Neuron (in vitro differentiated cells): ENCODE measurements around the gene IL17C.

Source experiments
- H2AFZ ChIP-seq: one replicate; pipeline ENCODE4 v1.6.1; 2013; ENCODE audit warnings: low read depth, mild to moderate bottlenecking, inconsistent platforms, low read length, moderate library complexity
- H3K27me3 ChIP-seq: one replicate; pipeline ENCODE4 v1.6.1; 2013; ENCODE audit warnings: low read length; ENCODE audit not compliant: insufficient read depth
- H3K36me3 ChIP-seq: one replicate; pipeline ENCODE4 v1.6.1; 2013; ENCODE audit warnings: low read length; ENCODE audit not compliant: insufficient read depth
- H3K4me1 ChIP-seq: one replicate; pipeline ENCODE4 v1.6.1; 2013; ENCODE audit warnings: low read length; ENCODE audit not compliant: insufficient read depth
- H3K4me3 ChIP-seq: 2 replicates; pipeline ENCODE4 v1.5.1; 2013; ENCODE audit warnings: mild to moderate bottlenecking, low read length, moderate library complexity
- H3K9me3 ChIP-seq: one replicate; pipeline ENCODE4 v1.6.1; 2013; ENCODE audit warnings: low read length

IL17C gene

DNA sequence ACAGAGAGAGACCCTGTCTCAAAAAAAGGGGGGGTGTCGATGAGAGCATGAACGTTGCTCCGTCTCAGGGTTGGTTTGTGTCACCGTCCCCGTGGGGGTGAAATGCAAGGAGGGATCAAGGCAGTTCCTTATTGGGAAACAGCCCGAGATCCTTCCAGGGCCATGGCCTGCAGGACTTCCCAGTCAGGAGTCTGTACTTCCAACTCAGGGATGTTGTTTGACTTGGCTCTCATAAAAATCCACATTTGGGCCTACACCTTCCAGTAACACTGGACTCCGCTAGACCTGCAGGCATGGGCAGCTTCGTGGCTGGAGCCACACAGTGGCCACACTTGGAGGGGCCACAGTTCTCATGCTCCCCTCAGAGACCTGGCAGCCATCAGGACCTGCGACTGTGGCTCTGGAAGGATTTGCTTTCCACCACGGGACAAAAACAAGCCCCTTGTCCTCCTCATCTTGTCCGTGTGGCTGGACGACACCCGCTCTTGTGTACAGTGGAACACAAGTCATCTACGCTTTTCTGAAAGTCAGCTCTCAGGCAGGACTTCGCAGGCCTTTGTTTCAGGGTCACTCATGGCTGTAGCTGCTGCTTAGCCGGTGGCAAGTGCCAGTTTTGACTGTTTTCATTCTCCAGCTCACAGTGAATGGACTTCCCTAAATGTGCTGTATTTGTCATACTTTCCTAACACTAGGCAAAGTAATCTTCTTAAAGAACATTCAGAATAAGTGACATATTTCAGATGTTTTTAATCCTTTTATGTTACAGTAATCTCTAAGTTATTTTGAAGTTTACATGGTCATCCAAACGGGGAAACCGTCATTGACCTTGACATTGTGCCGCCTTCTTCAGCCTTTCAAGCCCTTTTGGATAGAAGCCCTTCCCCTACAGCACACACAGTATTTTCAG is 24.2 kb upstream of the IL17C start:
- H3K4me1 ChIP-seq, result no peaks in the 10 kb centered on the region
- no peaks in the 10 kb centered on the region for H3K27me3 ChIP-seq
- H3K9me3 ChIP-seq, result no peaks in the 10 kb centered on the region
- H3K36me3 ChIP-seq, result peaks cover 66% of the 10 kb centered on the region
- no peak overlapping the region for H3K4me3 ChIP-seq
- H2AFZ ChIP-seq, result no peak overlapping the region

DNA sequence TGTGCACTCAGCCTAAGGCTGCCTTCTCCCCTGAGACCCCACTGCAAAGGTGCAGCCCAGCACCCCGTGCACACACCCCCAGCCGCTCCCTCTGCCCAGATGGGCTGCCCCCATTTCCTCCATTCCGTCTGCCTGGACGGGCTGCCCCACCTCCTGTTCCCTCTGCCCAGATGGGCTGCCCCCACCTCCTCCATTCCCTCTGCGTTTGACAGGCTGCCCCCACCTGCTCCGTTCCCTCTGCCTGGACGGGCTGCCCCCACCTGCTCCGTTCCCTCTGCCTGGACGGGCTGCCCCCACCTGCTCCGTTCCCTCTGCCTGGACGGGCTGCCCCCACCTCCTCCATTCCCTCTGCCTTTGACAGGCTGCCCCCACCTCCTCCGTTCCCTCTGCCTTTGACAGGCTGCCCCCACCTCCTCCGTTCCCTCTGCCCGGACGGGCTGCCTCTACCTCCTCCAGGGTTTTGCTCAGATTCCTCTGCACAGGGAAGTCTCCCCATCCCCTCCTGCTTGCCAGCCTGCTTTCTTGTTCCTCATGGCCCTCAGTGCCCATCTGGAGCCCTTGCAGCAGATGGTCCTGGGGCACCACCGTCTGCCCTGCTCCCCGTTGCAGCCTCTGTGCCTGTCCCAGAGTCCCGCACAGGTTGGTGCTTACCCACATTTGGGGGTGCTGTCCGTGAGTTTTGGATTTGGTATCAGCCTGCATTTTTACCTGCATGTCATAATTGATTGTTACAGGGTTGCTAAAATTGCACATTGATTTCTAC is 23.4 kb upstream of the IL17C start:
- Histone ChIP-seq H3K36me3 (peaks cover 69% of the 10 kb centered on the region), H3K9me3 (no peaks in the 10 kb centered on the region), H2AFZ (no peak overlapping the region), H3K4me1 (no peaks in the 10 kb centered on the region), H3K27me3 (no peaks in the 10 kb centered on the region), H3K4me3 (no peak overlapping the region)

DNA sequence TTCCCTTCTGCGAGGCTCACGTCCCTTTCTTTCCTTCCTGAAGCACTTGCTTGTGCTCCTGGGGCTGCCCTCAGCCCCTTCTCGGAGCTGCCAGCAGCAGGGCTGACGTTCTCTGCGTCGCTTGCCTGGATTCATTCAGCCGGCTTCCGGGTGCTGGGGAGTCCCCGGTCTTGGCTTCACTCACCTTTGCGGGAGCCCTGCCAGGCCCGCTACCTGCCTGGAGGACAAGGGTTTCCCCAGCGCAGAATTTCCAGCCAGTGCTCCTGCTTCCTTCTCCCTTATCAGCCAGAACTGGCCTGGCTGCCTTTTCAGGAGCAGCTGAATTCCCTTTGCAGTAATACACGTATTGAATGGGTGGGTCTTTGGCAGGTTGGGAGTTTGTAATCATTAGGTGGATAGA is 22.1 kb upstream of the IL17C start:
- Histone ChIP-seq H2AFZ (no peak overlapping the region), H3K4me1 (no peaks in the 10 kb centered on the region), H3K27me3 (no peaks in the 10 kb centered on the region), H3K9me3 (no peaks in the 10 kb centered on the region), H3K36me3 (peaks cover 57% of the 10 kb centered on the region), H3K4me3 (no peak overlapping the region)

DNA sequence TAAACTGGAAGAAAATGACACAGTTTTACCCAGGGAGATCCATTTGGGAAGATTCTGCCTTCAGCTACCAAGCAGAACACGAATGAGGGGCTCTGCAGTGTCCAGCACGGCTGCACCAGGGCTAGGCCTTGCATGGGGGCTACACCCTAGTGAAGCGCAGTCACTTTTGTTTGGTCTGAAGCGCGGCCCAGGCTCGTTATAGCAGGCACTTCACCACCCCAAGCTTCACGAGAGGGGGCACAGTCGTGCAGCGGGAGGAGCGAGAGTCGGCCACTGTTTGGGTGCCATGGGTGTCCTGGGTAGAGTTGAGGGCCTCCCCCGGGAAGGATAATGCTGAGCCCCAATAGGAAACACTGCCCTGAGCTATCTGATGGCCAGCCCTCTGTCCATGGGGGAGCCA is 21.6 kb upstream of the IL17C start:
- no peaks in the 10 kb centered on the region for H3K27me3 ChIP-seq
- no peak overlapping the region for H2AFZ ChIP-seq
- H3K4me1 ChIP-seq, result no peaks in the 10 kb centered on the region
- no peaks in the 10 kb centered on the region for H3K9me3 ChIP-seq
- no peak overlapping the region for H3K4me3 ChIP-seq
- peaks cover 53% of the 10 kb centered on the region for H3K36me3 ChIP-seq

DNA sequence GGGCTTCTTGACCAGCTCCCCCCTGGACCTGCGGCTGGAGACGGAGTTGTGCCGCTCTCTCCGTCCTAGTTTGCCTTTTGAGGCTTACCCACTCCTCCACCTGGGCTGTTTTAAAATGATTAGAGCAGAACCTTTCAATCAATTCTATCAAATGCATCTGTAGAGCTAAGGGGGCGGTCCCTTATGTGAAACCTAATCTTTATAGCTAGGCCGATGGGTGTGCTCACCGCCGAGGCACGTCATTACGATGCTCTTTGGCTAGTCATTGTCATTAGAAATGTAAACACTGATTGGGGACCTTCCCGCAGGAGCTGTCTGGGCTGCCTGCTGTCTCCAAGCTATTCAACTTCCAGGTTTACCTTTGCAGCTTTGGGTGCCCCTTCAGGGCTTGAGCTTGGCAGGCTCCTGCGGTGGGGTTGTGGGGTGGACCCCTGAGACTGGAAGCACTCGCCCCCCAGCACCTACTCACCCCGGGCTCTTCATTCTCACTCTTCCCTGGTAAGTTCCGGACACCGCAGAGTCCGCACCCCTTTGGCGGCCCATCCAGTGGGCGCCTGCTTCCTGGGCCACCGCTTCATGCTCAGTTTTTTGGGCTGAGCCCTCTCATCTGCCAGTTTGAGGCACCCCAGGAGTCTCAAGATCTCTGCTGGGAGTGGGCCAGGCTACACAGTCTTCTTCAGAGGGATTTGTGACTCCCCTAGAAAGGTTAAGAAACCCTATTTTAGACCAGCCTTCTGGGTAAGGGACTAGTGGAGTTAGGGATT is 20.9 kb upstream of the IL17C start:
- no peaks in the 10 kb centered on the region for H3K9me3 ChIP-seq
- no peaks in the 10 kb centered on the region for H3K27me3 ChIP-seq
- H3K4me3 ChIP-seq, result no peak overlapping the region
- no peaks in the 10 kb centered on the region for H3K4me1 ChIP-seq
- H3K36me3 ChIP-seq, result peaks cover 56% of the 10 kb centered on the region
- H2AFZ ChIP-seq, result no peak overlapping the region

DNA sequence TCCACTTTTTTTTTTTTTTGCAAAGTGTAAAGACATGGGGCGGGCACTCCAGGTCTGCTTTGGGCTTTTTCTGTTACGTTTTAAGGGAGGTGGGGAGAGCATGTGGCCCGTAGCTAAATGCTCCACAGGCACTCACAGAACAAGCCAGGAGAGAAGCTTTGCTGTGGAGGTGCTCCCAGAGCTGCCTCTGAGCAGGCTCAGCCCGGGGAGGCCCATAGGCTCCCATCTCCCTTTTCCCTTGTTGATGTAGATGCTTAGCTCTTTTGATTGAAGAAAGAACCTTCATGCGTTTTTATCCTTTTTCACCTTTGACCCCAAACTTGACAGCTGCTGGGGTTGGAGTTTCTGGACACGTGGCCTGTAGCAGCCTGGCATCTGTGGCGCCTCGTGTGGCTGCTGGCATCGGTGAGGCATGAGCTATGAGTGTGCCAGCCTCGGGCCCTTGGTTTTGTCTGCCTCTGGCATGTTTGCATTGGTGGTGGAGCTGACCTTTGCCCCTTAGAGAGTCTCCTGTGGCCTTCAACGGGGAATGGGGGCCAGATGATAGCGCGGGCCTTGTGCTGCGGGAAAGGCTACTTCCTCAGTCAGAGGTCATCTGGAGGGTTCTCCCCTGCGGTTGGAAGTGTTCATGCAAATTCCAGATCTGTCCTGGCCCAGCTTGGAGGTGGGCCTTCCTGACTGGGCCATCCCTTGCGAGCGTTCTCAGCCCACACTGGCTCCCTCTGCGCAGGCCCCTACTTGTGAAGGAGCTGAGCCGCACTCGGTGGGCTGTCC is 20.0 kb upstream of the IL17C start:
- no peak overlapping the region for H3K4me3 ChIP-seq
- no peaks in the 10 kb centered on the region for H3K9me3 ChIP-seq
- H3K4me1 ChIP-seq, result no peaks in the 10 kb centered on the region
- H3K36me3 ChIP-seq, result peaks cover 58% of the 10 kb centered on the region
- no peak overlapping the region for H2AFZ ChIP-seq
- H3K27me3 ChIP-seq, result no peaks in the 10 kb centered on the region

DNA sequence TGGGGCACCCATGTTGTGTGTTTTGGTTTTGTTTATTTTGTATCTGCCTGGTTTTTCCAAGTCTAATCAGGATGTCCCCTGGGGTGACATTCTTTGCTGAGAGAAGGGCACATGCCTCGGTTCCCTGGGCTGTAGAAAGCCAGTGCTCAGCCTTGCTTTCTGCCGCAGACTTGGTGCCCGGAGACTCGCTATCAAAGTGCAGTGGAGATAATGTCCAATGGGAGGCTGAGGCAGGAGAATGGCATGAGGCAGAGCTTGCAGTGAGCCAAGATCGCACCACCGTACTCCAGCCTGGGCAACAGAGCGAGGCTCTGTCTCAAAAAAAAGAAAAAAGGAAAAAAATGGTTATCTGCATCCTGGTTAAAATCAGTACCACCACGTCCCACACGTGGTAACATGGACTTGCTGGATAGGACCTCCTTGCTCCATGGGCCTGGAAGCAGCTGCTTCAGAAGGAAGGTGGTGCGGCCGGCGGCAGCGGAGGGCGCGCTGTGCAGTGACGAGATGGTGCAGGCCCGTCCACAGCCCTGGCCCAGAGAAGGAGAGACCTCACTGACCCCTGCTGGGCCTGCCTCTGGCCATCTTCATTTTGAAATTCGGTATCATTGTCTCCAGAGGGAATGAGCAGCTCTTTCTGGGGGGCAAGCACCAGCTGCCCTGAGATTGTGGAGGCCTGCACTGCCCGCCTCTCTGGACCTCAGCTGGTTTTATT is 19.3 kb upstream of the IL17C start:
- no peak overlapping the region for H3K4me3 ChIP-seq
- no peaks in the 10 kb centered on the region for H3K27me3 ChIP-seq
- H3K9me3 ChIP-seq, result no peaks in the 10 kb centered on the region
- no peaks in the 10 kb centered on the region for H3K4me1 ChIP-seq
- peaks cover 64% of the 10 kb centered on the region for H3K36me3 ChIP-seq
- H2AFZ ChIP-seq, result no peak overlapping the region

DNA sequence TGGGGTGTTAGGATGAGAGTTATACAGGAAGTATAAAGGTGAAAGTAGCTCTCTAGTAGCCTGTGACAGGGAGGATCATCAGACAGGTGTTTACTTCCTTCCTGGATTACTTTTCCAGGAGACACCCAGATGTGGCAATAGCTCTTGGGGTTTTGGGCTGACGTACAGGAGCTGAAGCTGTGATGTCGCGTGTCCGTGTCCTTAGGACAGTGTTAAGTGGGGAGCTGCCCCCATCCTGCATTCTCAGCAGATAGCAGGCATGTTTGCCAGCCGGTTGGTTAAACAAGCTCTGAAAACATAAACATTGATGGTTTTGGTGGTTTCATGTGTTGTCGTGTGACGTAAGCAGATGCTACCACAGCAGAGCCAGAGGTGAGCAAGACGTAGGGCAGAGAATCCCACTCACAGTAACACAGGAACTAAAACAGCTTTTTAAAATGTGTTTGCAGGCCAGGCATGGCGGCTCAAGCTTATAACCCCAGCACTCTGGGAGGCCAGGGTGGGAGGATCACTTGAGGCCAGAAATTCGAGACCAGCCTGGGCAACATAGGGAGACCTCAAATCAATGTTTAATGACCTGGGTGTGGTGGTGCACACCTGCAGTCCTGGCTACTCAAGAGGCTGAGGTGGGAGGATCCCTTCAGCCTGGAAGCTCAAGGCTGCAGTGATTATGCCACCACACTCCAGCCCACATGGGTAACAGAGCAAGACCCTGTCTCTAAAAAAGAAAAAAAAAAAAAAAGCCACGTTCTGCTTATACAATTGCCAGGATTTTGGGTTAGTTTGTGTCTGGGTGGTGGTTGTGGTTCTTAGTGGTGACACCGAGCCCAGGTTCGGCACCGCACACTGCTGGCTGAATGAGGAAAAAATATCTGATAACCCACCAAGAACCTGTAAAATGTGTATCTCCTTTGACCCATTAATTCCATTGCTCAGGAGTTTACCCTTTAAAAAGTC is 18.2 kb upstream of the IL17C start:
- no peaks in the 10 kb centered on the region for H3K4me1 ChIP-seq
- no peaks in the 10 kb centered on the region for H3K27me3 ChIP-seq
- H3K36me3 ChIP-seq, result peaks cover 71% of the 10 kb centered on the region
- no peak overlapping the region for H3K4me3 ChIP-seq
- H2AFZ ChIP-seq, result no peak overlapping the region
- H3K9me3 ChIP-seq, result no peaks in the 10 kb centered on the region

DNA sequence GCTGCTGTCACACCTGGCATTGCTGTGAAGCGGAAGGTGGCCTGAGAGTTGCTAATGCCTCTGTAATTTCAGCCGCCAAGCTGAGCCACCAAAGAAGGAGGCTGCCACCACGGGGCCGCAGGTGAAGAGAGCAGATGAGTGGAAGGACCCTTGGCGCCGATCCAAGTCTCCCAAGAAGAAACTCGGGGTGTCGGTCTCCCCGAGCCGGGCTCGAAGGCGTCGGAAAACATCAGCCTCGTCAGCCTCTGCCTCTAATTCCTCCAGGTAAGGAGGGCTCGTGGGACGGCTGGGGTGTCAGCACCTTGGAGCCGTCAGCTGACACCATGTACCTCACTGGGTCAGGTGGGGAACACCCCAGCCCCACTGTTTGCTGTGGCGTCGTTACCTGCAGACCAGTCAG is 16.2 kb upstream of the IL17C start:
- H3K9me3 ChIP-seq, result no peaks in the 10 kb centered on the region
- no peak overlapping the region for H3K4me3 ChIP-seq
- H3K27me3 ChIP-seq, result no peaks in the 10 kb centered on the region
- peaks cover 72% of the 10 kb centered on the region for H3K36me3 ChIP-seq
- no peak overlapping the region for H2AFZ ChIP-seq
- H3K4me1 ChIP-seq, result no peaks in the 10 kb centered on the region

DNA sequence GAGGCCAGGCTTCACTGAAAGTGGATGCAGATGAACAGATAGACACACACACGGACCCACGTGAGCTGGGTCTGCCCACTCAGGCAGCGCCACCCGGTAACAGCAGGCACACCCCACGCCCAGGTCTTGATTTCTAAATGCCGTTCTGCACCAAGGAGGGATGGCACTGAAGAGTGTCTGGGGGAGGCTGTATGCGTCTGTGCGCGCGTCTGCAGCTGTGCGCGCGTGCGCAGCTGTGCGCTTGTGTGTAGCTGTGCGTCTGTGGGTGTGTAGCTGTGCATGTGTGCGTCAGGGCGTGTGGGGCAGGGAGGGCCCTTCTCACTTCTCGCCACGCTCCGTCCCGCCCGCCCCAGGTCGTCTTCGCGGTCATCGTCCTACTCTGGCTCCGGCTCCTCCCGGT is 15.5 kb upstream of the IL17C start:
- Histone ChIP-seq H3K27me3 (no peaks in the 10 kb centered on the region), H3K4me3 (no peak overlapping the region), H3K4me1 (no peaks in the 10 kb centered on the region), H2AFZ (no peak overlapping the region), H3K36me3 (peaks cover 74% of the 10 kb centered on the region), H3K9me3 (no peaks in the 10 kb centered on the region)

DNA sequence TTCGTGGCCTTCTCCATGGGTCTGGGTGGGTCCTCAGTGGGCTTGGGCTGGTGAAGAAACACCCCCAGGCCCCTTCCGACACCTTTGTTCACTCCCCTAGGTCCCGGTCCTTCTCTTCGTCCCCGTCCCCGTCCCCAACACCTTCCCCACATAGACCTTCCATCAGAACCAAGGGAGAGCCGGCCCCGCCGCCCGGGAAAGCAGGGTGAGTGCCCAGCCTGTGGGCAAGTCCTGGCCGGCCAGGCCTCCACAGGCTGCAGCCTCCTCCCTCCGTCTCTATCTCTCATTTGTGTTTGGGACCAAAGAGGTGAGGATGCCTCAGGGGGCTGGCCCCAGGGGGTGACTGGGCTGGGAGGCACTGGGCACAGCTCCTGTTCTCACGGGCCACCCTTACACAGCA is 14.5 kb upstream of the IL17C start:
- Histone ChIP-seq H3K9me3 (no peaks in the 10 kb centered on the region), H3K36me3 (peaks cover 75% of the 10 kb centered on the region), H3K27me3 (no peaks in the 10 kb centered on the region), H2AFZ (no peak overlapping the region), H3K4me3 (no peak overlapping the region), H3K4me1 (no peaks in the 10 kb centered on the region)
